HEK293T (cell line): Measurements from ENCODE around the gene LYRM4.

Experiments
- CTCF ChIA-PET: fragments of 350-600 bp; formaldehyde crosslinking; extraction: SDS; loops from one replicate; lab custom pipeline; 2021; ENCODE audit warnings: antibody characterized with exemption, inconsistent platforms; lab: Yijun Ruan, JAX
- POLR2A ChIA-PET: fragments of 350-600 bp; formaldehyde crosslinking; extraction: SDS; loops from one replicate; lab custom pipeline; 2020; ENCODE audit warnings: antibody characterized with exemption, inconsistent platforms; lab: Yijun Ruan, JAX
- DNase-seq: peaks from one replicate; pipeline ENCODE4 v3.0.0; 2012; ENCODE audit warnings: mixed read lengths; ENCODE audit errors: extremely low spot score
- ARNT ChIP-seq: fragments of 450-650 bp; IDR thresholded peaks from 2 replicates; pipeline ENCODE4 v1.6.1; 2017; ENCODE audit warnings: mild to moderate bottlenecking
- BHLHE40 ChIP-seq: fragments of 450-650 bp; IDR thresholded peaks from 2 replicates; pipeline ENCODE4 v1.6.1; 2016; ENCODE audit warnings: mild to moderate bottlenecking, moderate library complexity, borderline replicate concordance
- CTBP1 ChIP-seq: fragments of 450-650 bp; IDR thresholded peaks from 2 replicates; pipeline ENCODE4 v1.6.1; 2016; ENCODE audit warnings: borderline replicate concordance
- ELF4 ChIP-seq: fragments of 450-650 bp; IDR thresholded peaks from 2 replicates; pipeline ENCODE4 v1.6.1; 2017; ENCODE audit warnings: antibody characterized with exemption
- FOXA1 ChIP-seq: fragments of 450-650 bp; IDR thresholded peaks from 2 replicates; pipeline ENCODE4 v1.6.1; 2016; ENCODE audit warnings: mild to moderate bottlenecking
- FOXK2 ChIP-seq: fragments of 450-650 bp; IDR thresholded peaks from 2 replicates; pipeline ENCODE4 v1.6.1; 2016; ENCODE audit warnings: mild to moderate bottlenecking
- FOXM1 ChIP-seq: fragments of 450-650 bp; IDR thresholded peaks from 2 replicates; pipeline ENCODE4 v1.6.1; 2017; ENCODE audit warnings: mild to moderate bottlenecking, borderline replicate concordance
- HDGF ChIP-seq: fragments of 450-650 bp; IDR thresholded peaks from 2 replicates; pipeline ENCODE4 v1.6.1; 2017; ENCODE audit warnings: antibody characterized with exemption, borderline replicate concordance
- L3MBTL2 ChIP-seq: fragments of 450-650 bp; conservative IDR thresholded peaks from 2 replicates; pipeline ENCODE4 v1.6.1; 2016; ENCODE audit warnings: mild to moderate bottlenecking
- LEF1 ChIP-seq: fragments of 450-650 bp; IDR thresholded peaks from 2 replicates; pipeline ENCODE4 v1.6.1; 2017; ENCODE audit warnings: mild to moderate bottlenecking, borderline replicate concordance
- NFRKB ChIP-seq: fragments of 450-650 bp; IDR thresholded peaks from 2 replicates; pipeline ENCODE4 v1.6.1; 2016; ENCODE audit warnings: mild to moderate bottlenecking, moderate library complexity
- SP1 ChIP-seq: fragments of 450-650 bp; IDR thresholded peaks from 2 replicates; pipeline ENCODE4 v1.6.1; 2017
- SUZ12 ChIP-seq: fragments of 450-650 bp; IDR thresholded peaks from 2 replicates; pipeline ENCODE4 v1.6.1; 2016; ENCODE audit warnings: mild to moderate bottlenecking
- TARDBP ChIP-seq: fragments of 450-650 bp; IDR thresholded peaks from 2 replicates; pipeline ENCODE4 v1.6.1; 2016
- ZNF384 ChIP-seq: fragments of 450-650 bp; IDR thresholded peaks from 2 replicates; pipeline ENCODE4 v1.6.1; 2016
- TF ChIP-seq, protein P1 (sequence below): fragments of 450-650 bp; IDR thresholded peaks from 2 replicates; pipeline ENCODE4 v1.6.1; 2016

Gene LYRM4

DNA sequence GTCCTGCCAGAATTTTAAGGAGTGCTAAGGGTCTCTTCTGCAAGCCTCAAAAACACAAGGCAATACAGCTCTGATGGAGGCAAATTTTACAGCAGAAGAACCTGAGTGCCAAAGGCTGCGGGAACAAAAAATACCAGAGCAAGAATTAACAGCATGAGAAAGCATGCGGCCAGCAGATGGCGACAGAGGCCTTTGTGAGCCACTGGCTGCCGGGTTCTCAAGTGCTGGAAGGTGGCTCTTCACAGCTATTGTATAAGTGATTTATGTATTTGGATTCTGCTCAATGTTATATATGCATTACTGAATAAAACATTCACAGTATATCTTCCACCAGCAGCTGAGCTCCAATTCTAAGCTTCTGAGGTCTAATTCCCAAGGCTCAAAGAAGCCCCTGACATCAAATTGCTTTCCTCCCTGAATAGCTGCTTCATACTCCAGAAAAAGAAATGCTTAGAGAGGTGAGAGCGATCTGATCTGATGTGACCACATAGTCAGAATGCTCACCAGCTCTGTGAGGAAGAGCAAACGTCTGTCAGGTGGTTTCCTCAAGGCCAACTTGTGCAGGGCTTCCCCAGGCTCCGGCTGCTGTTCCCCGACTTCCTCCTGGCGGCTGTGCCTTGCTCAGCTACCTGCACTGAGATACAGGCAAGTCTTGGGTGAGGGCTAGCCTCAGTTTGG, 117.0 kb downstream of the LYRM4 start:
- no peak for TF ChIP-seq ZNF384
- no peak for TF ChIP-seq L3MBTL2
- TF ChIP-seq BHLHE40, result no peak
- TF ChIP-seq, protein P1, sequence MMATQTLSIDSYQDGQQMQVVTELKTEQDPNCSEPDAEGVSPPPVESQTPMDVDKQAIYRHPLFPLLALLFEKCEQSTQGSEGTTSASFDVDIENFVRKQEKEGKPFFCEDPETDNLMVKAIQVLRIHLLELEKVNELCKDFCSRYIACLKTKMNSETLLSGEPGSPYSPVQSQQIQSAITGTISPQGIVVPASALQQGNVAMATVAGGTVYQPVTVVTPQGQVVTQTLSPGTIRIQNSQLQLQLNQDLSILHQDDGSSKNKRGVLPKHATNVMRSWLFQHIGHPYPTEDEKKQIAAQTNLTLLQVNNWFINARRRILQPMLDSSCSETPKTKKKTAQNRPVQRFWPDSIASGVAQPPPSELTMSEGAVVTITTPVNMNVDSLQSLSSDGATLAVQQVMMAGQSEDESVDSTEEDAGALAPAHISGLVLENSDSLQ, result peak; percentile 80
- no peak for TF ChIP-seq CTBP1
- ChIA-PET CTCF (interaction anchor here (0.6 to 2.1 kb wide), 16 partner anchors 11 to 302 kb away, joined by 3 to 9 read pairs (median 4); no protein-coding TSS in a partner anchor), POLR2A (interaction anchor here (0.8 kb wide), 1 partner anchor 117 kb away, joined by 3 read pairs; the partner anchor contains the start of gene LYRM4)
- peak; percentile 75 for DNase-seq

DNA sequence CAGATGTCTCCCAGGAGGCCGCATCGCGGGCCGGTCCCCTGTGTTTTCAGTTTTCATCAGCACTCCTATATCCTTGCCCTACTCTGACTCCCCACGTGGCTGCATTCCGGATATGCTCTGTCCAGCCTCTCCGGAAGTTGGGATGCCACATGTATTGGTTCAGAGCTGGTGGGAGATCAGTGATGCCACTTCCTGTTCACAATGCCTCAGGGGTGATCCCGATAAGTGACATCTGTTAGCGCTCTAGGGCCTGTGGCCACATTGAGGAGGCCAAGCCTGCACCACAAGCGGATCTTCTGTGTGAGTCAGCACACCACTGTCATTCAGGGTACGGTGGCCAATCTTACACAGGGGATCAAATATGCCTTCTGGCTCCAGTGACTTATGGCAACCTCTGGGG, 117.8 kb downstream of the LYRM4 start:
- DNase-seq, result no peak
- POLR2A ChIA-PET, result no interaction called here
- no peak for TF ChIP-seq NFRKB
- no peak for TF ChIP-seq SP1
- no peak for TF ChIP-seq CTBP1
- no peak for TF ChIP-seq FOXK2
- TF ChIP-seq, protein P1, result no peak
- no peak for TF ChIP-seq BHLHE40
- no peak for TF ChIP-seq LEF1
- TF ChIP-seq HDGF, result no peak
- TF ChIP-seq L3MBTL2, result no peak
- TF ChIP-seq ZNF384, result no peak
- TF ChIP-seq SUZ12, result no peak
- no peak for TF ChIP-seq FOXA1
- no peak for TF ChIP-seq ARNT
- TF ChIP-seq ELF4, result no peak
- TF ChIP-seq FOXM1, result no peak
- CTCF ChIA-PET, result interaction anchor here (0.6 to 2.1 kb wide), 9 partner anchors 30 to 237 kb away, joined by 3 to 9 read pairs (median 5); no protein-coding TSS in a partner anchor

DNA sequence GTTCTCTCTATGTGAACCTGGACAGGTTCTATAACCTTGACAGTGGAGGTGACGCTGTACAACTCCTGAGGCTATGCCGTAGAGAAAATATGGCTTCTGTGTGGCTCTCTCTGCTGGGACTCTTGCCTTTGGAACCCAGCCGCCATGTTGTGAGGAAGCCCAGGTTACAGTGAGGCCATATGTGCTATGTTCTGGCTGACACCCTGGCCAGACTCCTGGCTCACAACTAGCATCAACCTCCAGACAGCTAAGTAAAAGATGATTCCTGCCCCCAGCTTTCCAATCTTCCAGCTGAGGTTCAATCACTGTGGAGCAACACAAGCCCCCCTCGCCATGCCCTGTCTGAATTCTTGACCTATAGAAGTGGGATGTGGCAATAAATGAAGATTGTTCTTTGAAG, 118.6 kb downstream of the LYRM4 start:
- TF ChIP-seq TARDBP, result no peak
- no peak for TF ChIP-seq FOXK2
- no peak for TF ChIP-seq LEF1
- ChIA-PET POLR2A (no interaction called here), CTCF (no interaction called here)
- no peak for DNase-seq

DNA sequence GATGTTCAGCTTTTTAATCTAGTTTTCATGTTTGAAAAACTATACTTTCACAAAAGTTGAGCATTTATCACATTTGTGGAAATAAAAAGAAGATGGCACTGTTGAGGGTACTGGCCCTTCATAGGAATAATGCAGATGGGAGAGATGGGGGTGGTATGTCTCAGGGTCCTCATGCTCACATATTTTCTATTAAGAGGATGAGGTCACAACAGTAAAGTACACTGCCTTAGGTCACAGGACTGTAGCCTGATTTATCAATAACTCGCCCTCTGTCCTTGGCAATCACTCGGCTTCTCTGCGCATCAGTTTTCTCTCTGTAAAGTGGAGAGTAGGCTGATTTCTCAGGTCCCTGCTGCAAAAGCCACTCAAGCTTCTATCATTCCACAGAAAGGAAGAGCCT, 119.7 kb downstream of the LYRM4 start:
- POLR2A ChIA-PET, result no interaction called here
- no peak for DNase-seq
- CTCF ChIA-PET, result no interaction called here
- TF ChIP-seq ELF4 (no peak), FOXK2 (no peak)

DNA sequence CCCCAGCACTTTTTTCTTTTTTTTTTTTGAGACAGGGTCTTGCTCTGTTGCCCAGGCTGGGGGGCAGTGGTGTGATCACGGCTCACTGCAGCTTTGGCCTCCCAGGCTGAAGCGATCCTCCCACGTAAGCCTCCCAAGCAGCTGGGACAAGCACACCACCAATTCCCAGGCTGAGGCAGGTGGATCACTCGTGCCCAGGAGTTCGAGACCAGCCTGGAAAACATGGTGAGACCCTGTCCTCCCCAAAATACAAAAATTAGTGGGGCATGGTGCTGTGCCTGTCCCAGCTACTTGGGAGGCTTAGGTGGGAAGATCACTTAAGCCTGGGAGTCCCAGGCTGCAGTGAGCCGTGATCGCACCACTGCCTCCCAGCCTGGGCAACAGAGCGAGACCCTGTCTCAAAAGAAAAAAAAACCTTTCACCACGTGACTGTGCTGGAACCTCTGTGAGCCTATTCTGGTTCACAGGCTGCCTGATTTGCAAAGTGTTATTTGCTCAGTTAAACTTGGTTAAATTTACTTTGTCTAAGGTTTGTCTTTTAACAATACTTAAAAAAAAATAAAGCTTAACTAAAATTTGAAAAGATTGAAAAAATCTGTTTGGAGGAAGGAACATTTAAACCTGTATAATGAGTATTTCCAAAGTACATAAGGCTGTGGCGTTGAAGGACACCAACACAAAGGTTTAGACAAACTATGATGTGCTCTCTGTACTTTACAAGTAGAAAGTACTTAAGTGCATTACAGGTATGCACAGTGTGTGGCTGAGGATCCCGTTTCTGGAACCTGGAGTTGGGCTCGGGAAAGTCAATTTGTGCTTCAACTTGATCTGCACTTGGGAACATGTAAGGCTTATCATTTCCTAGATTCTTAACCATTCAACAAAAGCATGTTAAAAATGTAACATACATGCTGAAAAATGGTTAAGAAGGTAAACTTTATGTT, 120.7 kb downstream of the LYRM4 start:
- TF ChIP-seq BHLHE40 (no peak), L3MBTL2 (no peak)
- ChIA-PET POLR2A (no interaction called here), CTCF (no interaction called here)
- DNase-seq, result no peak

DNA sequence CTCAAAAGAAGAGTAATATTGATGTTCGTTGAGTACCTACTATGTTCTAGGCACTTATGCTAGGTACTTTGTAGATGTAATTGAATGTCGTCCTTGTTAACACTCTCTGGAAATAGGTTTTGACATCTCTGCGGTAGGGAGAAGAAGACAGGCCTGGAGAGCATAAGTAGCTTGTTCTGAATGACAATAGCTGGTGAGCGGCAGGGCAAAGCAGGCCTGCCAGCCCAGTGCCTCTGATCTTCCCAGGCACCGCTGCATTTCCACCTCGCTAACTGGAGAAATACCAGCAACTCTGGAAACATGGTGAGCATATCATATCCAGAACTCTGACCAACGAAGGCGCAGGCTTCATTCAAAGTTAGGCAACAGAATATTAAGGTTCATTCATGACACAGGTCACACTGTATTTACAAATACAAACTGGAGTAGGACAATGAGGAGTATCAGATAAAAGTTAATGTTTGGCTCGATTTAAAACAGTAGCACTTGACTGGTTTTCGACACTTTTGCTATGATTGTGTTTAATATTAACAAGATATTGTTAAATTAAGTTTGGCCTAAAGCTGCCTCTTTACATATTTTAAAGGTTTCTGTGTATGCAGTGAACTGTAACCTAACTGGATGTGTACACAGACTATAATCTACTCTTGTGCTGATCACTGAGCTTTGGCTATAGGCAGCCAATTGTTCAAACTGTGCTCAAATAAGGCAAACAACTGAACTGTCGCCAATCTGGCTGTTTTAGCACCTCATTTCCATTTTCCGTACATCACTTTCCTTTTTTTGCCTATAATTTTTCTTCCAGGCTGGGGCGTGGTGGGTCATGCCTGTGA, 121.5 kb downstream of the LYRM4 start:
- DNase-seq, result no peak
- ChIA-PET POLR2A (no interaction called here), CTCF (no interaction called here)
- TF ChIP-seq ZNF384, result no peak
- TF ChIP-seq FOXK2, result no peak
- TF ChIP-seq SUZ12, result no peak
- TF ChIP-seq ARNT, result no peak
- TF ChIP-seq, protein P1, result no peak
- no peak for TF ChIP-seq TARDBP
- TF ChIP-seq FOXA1, result no peak
- no peak for TF ChIP-seq SP1
- TF ChIP-seq BHLHE40, result no peak
- no peak for TF ChIP-seq CTBP1
- no peak for TF ChIP-seq NFRKB
- no peak for TF ChIP-seq HDGF
- no peak for TF ChIP-seq LEF1
- no peak for TF ChIP-seq L3MBTL2
